K562 (cell line): Measurements from ENCODE around the gene CHPF2. TPM values are rescaled to one million over a fixed set of nuclear protein-coding genes. Genes with fewer than 3 reads are reported as not detected.
A peak's percentile ranks its signal among the peaks of the same experiment; 100 is the strongest.

Experiments used
- BCL6 ChIP-seq: fragments of 250-450 bp; sonication (Bioruptor Pico); IDR thresholded peaks from 2 replicates; pipeline ENCODE4 v1.4.0; 2020
- C11orf30 ChIP-seq: fragments of 450-650 bp; IDR thresholded peaks from 2 replicates; pipeline ENCODE4 v1.6.1; 2016; ENCODE audit warnings: low read depth, mild to moderate bottlenecking
- CBX3 ChIP-seq, 2 experiments: IDR thresholded peaks; 1 replicate in 1 of 2; 2 replicates in 1 of 2; pipeline ENCODE4 v1.6.1; 2012; ENCODE audit warnings: inconsistent platforms in 2 of 2, low read length in 2 of 2, borderline replicate concordance in 1 of 2, control low read depth in 1 of 2
- CREBBP ChIP-seq: IDR thresholded peaks from one replicate; pipeline ENCODE4 v1.6.1; 2012; ENCODE audit warnings: low read depth, mild to moderate bottlenecking, control low read depth, inconsistent platforms, low read length
- ESRRA ChIP-seq: fragments of 450-650 bp; IDR thresholded peaks from 2 replicates; pipeline ENCODE4 v1.6.1; 2014; ENCODE audit warnings: low read depth, mild to moderate bottlenecking, moderate library complexity, borderline replicate concordance
- GATAD2B ChIP-seq: fragments of 450-650 bp; IDR thresholded peaks from 2 replicates; pipeline ENCODE4 v1.6.1; 2017; ENCODE audit warnings: mild to moderate bottlenecking, borderline replicate concordance
- HDGF ChIP-seq: fragments of 450-650 bp; IDR thresholded peaks from 2 replicates; pipeline ENCODE4 v1.6.1; 2016
- JUND ChIP-seq, 2 experiments: IDR thresholded peaks; 2 replicates in 1 of 2; 3 replicates in 1 of 2; pipeline ENCODE4 v1.6.1; 2011; ENCODE audit warnings: borderline replicate concordance in 2 of 2, low read depth in 2 of 2, low read length in 2 of 2, improper control_type of control experiment in 1 of 2, missing biosample characterization in 1 of 2, missing genetic modification characterization in 1 of 2, missing genetic modification reagents in 1 of 2
- MAZ ChIP-seq, 2 experiments: fragments of 450-650 bp in 1 of 2; sonication (generic) in 1 of 2; formaldehyde crosslinking; IDR thresholded peaks in 1 of 2; conservative IDR thresholded peaks in 1 of 2; 2 replicates each; pipeline versions ENCODE4 v1.4.0 to v1.5.0; 2020; ENCODE audit warnings: mild to moderate bottlenecking in 1 of 2, missing genetic modification reagents in 1 of 2
- MCM3 ChIP-seq: fragments of 450-650 bp; IDR thresholded peaks from 2 replicates; pipeline ENCODE4 v1.6.1; 2016
- MTA2 ChIP-seq: fragments of 450-650 bp; IDR thresholded peaks from 2 replicates; pipeline ENCODE4 v1.6.1; 2016; ENCODE audit warnings: low read depth
- MYC ChIP-seq, 2 experiments: fragments of 250-450 bp in 1 of 2; sonication (Bioruptor Pico) in 1 of 2; IDR thresholded peaks; 2 replicates each; pipeline versions ENCODE4 v1.5.1 to v1.6.1; 2012 to 2021; ENCODE audit warnings: low read depth in 2 of 2, borderline replicate concordance in 1 of 2, improper control_type of control experiment in 1 of 2, low read length in 1 of 2, mild to moderate bottlenecking in 1 of 2, moderate library complexity in 1 of 2
- NFIX ChIP-seq: fragments of 250-450 bp; sonication (Bioruptor Pico); IDR thresholded peaks from 2 replicates; pipeline ENCODE4 v1.4.0; 2020; ENCODE audit warnings: low read depth, mild to moderate bottlenecking, moderate library complexity
- SOX6 ChIP-seq: fragments of 450-650 bp; IDR thresholded peaks from 2 replicates; pipeline ENCODE4 v1.6.1; 2014; ENCODE audit warnings: mild to moderate bottlenecking
- TAF1 ChIP-seq: IDR thresholded peaks from 2 replicates; pipeline ENCODE4 v1.6.1; 2011; ENCODE audit warnings: mild to moderate bottlenecking, low read length, moderate library complexity; ENCODE audit not compliant: insufficient read depth, control insufficient read depth, severe bottlenecking; ENCODE audit errors: extremely low read depth
- TAL1 ChIP-seq: fragments of 450-650 bp; IDR thresholded peaks from 2 replicates; pipeline ENCODE4 v1.6.1; 2016; ENCODE audit warnings: mild to moderate bottlenecking
- ZNF121 ChIP-seq: sonication (generic); formaldehyde crosslinking; conservative IDR thresholded peaks from 2 replicates; pipeline ENCODE4 v1.8.0; 2022; ENCODE audit warnings: missing genetic modification reagents
- ZNF184 ChIP-seq: sonication (generic); formaldehyde crosslinking; IDR thresholded peaks from 2 replicates; pipeline ENCODE4 v1.5.0; 2020; ENCODE audit warnings: missing genetic modification reagents
- ZNF224 ChIP-seq: sonication (generic); formaldehyde crosslinking; IDR thresholded peaks from 2 replicates; pipeline ENCODE4 v1.8.0; 2022; ENCODE audit warnings: mild to moderate bottlenecking, missing genetic modification reagents
- ZNF384 ChIP-seq: IDR thresholded peaks from 2 replicates; pipeline ENCODE4 v1.6.1; 2012; ENCODE audit warnings: low read depth, low read length, improper control_type of control experiment
- ZNF589 ChIP-seq: fragments of 200-800 bp; sonication (Bioruptor generic); IDR thresholded peaks from 2 replicates; pipeline ENCODE4 v1.6.1; 2016; ENCODE audit warnings: low read depth, missing genetic modification characterization, missing compliant biosample characterization
- ZNF668 ChIP-seq: fragments of 250-450 bp; sonication (Bioruptor Pico); IDR thresholded peaks from 2 replicates; pipeline ENCODE4 v1.8.0; 2022; ENCODE audit warnings: mild to moderate bottlenecking, inconsistent platforms
- ZNF717 ChIP-seq: fragments of 250-450 bp; sonication (Bioruptor Pico); IDR thresholded peaks from 2 replicates; pipeline ENCODE4 v1.5.0; 2021
- ZNF75A ChIP-seq: fragments of 450-650 bp; formaldehyde crosslinking; IDR thresholded peaks from 2 replicates; pipeline ENCODE4 v1.4.0; 2020; ENCODE audit warnings: mild to moderate bottlenecking
- polyA plus RNA-seq, 8 experiments: library from polyadenylated mRNA; depleted of rRNA in 4 of 8; stranded (reverse) in 5 of 8; unstranded in 3 of 8; fragments of >200 nt; fragmentation: Nextera tagmentation in 2 of 8; fragmentation: Illumina TruSeq in 1 of 8; extraction: Ambion mirVana in 2 of 8; extraction: Trizol in 1 of 8; gene quantifications; 2 replicates each; pipeline versions ENCODE4 v1.2.1 to v1.2.3, GENCODE V29; 2011 to 2014; ENCODE audit warnings: inconsistent platforms in 1 of 8, missing spikeins in 1 of 8
- total RNA-seq, 7 experiments: library from RNA; depleted of rRNA in 6 of 7; stranded (reverse); fragments of >200 nt in 6 of 7; fragmentation: Illumina TruSeq in 2 of 7; extraction: Trizol in 2 of 7; gene quantifications; 2 replicates each; pipeline versions ENCODE4 v1.2.1 to v1.2.3, GENCODE V29; 2011 to 2021; ENCODE audit warnings: low replicate concordance in 1 of 7
- TF ChIP-seq, protein P1 (sequence below): sonication (generic); formaldehyde crosslinking; IDR thresholded peaks from 2 replicates; pipeline ENCODE4 v1.8.1; 2023; ENCODE audit warnings: missing genetic modification reagents, mild to moderate bottlenecking, borderline replicate concordance

The CHPF2 gene
- total and polyA plus RNA-seq, 9 of the 15 experiments (the other 6 are each of a cell fraction or from before 2014, with no cell fraction given) = 0.08 to 32.8 (median 10.5) TPM

DNA sequence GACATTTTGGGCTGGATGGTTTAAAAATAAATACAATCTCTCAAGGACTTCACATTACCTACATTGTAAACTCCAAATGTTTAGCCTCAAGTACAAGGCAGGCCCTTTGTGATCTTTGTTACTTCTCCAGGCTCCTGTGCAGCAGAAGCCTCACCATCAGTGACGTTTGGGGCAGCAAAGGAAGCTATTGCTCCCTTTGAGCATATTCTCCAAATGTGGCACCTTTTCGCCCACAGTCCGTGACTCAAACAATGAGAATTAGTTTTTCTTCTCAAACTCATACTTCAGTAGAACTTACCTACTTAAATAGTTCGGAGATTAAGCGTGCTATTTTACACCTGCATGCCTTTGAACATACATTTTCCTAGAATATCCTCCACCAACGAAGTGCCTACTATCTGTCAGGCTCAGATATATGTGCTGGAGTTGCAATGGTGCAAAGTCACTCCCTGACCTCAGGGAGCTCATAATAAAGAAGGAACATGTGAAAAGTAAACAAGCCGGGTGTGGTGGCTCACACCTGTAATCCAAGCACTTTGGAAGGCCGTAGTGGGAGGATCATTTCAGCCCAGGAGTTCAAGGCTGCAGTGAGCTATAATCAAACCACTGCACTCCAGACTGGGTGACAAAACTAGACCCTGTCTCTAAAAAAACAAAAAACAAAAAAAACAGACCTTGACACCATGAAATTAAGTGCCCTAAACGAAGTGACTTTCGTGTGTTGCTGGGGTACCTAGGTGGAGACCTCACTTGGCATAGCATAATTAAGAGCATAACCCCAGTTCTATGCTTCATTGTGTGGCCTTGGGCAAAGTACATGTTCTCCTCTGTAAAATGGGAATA, 4.0 kb upstream of the CHPF2 start (continued):
- TF ChIP-seq, protein P1, sequence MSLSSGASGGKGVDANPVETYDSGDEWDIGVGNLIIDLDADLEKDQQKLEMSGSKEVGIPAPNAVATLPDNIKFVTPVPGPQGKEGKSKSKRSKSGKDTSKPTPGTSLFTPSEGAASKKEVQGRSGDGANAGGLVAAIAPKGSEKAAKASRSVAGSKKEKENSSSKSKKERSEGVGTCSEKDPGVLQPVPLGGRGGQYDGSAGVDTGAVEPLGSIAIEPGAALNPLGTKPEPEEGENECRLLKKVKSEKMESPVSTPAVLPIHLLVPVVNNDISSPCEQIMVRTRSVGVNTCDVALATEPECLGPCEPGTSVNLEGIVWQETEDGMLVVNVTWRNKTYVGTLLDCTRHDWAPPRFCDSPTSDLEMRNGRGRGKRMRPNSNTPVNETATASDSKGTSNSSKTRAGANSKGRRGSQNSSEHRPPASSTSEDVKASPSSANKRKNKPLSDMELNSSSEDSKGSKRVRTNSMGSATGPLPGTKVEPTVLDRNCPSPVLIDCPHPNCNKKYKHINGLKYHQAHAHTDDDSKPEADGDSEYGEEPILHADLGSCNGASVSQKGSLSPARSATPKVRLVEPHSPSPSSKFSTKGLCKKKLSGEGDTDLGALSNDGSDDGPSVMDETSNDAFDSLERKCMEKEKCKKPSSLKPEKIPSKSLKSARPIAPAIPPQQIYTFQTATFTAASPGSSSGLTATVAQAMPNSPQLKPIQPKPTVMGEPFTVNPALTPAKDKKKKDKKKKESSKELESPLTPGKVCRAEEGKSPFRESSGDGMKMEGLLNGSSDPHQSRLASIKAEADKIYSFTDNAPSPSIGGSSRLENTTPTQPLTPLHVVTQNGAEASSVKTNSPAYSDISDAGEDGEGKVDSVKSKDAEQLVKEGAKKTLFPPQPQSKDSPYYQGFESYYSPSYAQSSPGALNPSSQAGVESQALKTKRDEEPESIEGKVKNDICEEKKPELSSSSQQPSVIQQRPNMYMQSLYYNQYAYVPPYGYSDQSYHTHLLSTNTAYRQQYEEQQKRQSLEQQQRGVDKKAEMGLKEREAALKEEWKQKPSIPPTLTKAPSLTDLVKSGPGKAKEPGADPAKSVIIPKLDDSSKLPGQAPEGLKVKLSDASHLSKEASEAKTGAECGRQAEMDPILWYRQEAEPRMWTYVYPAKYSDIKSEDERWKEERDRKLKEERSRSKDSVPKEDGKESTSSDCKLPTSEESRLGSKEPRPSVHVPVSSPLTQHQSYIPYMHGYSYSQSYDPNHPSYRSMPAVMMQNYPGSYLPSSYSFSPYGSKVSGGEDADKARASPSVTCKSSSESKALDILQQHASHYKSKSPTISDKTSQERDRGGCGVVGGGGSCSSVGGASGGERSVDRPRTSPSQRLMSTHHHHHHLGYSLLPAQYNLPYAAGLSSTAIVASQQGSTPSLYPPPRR (CRISPR knock-in tag) = no peak
- TF ChIP-seq ZNF717 (CRISPR knock-in tag) (no peak), SOX6 (peak; percentile 59; the same call in 1 of the 2 replicates), ZNF384 (no peak), ZNF184 (no peak), ZNF224 (CRISPR knock-in tag) (no peak), NFIX (no peak), CBX3 (IDR thresholded peaks at IDR 0.05; ENCODE audit: borderline replicate concordance in 1 of 2, low read length in 2 of 2) (peak in 1 of 2 experiments; percentile 46; a peak in 1 of 3 replicates), MTA2 (peak; percentile 18; the same call in 1 of the 2 replicates), GATAD2B (no peak), ZNF121 (CRISPR knock-in tag) (no peak), ESRRA (peak; percentile 46; the same call in 1 of the 2 replicates), ZNF75A (CRISPR knock-in tag) (no peak), HDGF (no peak), TAL1 (peak; percentile 48; the same call in 1 of the 2 replicates), BCL6 (CRISPR knock-in tag) (no peak), MYC (IDR thresholded peaks at IDR 0.05; ENCODE audit: low read depth, low read length) (0 out of 2 replicates have a peak, but pooled peaks have one; percentile 23), MYC (CRISPR knock-in tag; IDR thresholded peaks at IDR 0.05; ENCODE audit: borderline replicate concordance, low read depth) (no peak), CREBBP (no peak), JUND (IDR thresholded peaks at IDR 0.05; ENCODE audit: borderline replicate concordance, low read depth, low read length) (no peak), JUND (tag; IDR thresholded peaks at IDR 0.05; ENCODE audit: borderline replicate concordance, low read depth, low read length) (peak; percentile 52; the same call in 2 of the 3 replicates), MAZ (CRISPR knock-in tag; conservative IDR thresholded peaks at IDR 0.05 in 1 of 2, IDR thresholded peaks at IDR 0.05 in 1 of 2) (no peak), TAF1 (no peak), ZNF668 (CRISPR knock-in tag) (no peak), C11orf30 (peak; percentile 76), MCM3 (no peak), ZNF589 (no peak)
